Mesodermal cell (in vitro differentiated cells): ENCODE results near the gene RNF14.

Experiments
- H3K27ac ChIP-seq: 2 replicates; pipeline ENCODE4 v1.7.0; 2013; ENCODE audit warnings: mild to moderate bottlenecking, low read depth, low read length, moderate library complexity; ENCODE audit not compliant: severe bottlenecking
- H3K36me3 ChIP-seq: 2 replicates; pipeline ENCODE4 v1.7.1; 2013; ENCODE audit warnings: mild to moderate bottlenecking, low read length, moderate library complexity; ENCODE audit not compliant: control insufficient read depth, insufficient read depth
- H3K4me1 ChIP-seq: one replicate; pipeline ENCODE4 v1.7.1; 2013; ENCODE audit warnings: mild to moderate bottlenecking, low read length; ENCODE audit not compliant: insufficient read depth, control insufficient read depth, poor library complexity, severe bottlenecking
- H3K4me3 ChIP-seq: 2 replicates; pipeline ENCODE4 v1.7.0; 2013; ENCODE audit warnings: low read length, control low read depth, mild to moderate bottlenecking; ENCODE audit not compliant: insufficient read depth, poor library complexity, severe bottlenecking; ENCODE audit errors: extremely low read depth
- H3K9me3 ChIP-seq: 2 replicates; pipeline ENCODE4 v1.7.1; 2013; ENCODE audit warnings: mild to moderate bottlenecking, low read length, moderate library complexity; ENCODE audit not compliant: control insufficient read depth
- whole genome bisulfite sequencing, 2 experiments: methylation state at CpG; one replicate each; pipeline ENCODE4 v1.1.5; 2013; ENCODE audit warnings: missing lambda C conversion rate in 2 of 2; ENCODE audit not compliant: insufficient coverage in 2 of 2; 5-methylcytosine and 5-hydroxymethylcytosine counted together

The RNF14 gene

GRCh38 chr5:141933151-141933550 lies 35.8 kb upstream of the RNF14 start:
- 100% methylated on average over 7 of the region's 7 CpGs; no CpG with 5 or more reads in 1 of the 2 experiments for WGBS, 2 experiments
- no peaks in the 10 kb centered on the region for H3K4me1 ChIP-seq
- H3K4me3 ChIP-seq = no peak overlapping the region
- H3K36me3 ChIP-seq = peaks cover 86% of the 10 kb centered on the region
- no peak overlapping the region for H3K27ac ChIP-seq
- H3K9me3 ChIP-seq = no peaks in the 10 kb centered on the region

- 96 to 97% methylated on average over 9 to 10 of the region's 11 CpGs for WGBS, 2 experiments
- Histone ChIP-seq H3K9me3 (no peaks in the 10 kb centered on the region), H3K4me1 (no peaks in the 10 kb centered on the region), H3K4me3 (no peak overlapping the region), H3K27ac (no peak overlapping the region), H3K36me3 (peaks cover 85% of the 10 kb centered on the region)
Observed at GRCh38 chr5:141934099-141934844, 34.6 kb upstream of the RNF14 start.

GRCh38 chr5:141935538-141935937 lies 33.4 kb upstream of the RNF14 start:
- H3K9me3 ChIP-seq = no peaks in the 10 kb centered on the region
- 90 to 100% methylated on average over 2 of the region's 4 CpGs for WGBS, 2 experiments
- H3K4me3 ChIP-seq = no peak overlapping the region
- no peaks in the 10 kb centered on the region for H3K4me1 ChIP-seq
- no peak overlapping the region for H3K27ac ChIP-seq
- H3K36me3 ChIP-seq = peaks cover 85% of the 10 kb centered on the region

DNA sequence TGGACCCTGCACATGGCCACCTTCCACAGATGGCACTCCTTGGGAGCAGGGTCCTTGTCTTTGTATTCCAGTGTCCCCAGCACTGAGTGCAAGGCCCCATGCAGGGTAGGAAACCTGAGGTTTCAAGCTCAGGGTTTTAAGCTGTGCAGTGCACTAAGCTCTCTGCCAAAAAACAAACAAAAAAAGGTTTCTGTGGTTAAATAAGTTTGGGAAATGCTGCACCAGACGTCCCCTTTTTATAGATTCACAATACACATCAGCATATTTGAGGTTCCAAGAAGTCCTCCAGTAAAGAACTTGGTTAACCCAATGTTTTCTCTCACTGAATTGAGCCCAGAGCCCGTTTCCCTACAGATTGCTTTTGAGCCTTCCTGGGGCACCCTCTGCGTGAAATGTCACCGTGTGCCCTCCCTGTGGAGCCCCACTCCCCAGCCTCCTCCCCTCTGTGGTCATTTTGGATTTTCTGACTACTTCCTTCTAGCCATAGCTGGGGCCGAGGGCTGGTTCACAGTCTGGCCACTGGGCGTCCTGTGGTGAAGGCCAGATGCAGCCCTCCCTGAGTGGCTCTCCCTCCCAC lies 28.1 kb upstream of the RNF14 start:
- Histone ChIP-seq H3K36me3 (peaks cover 43% of the 10 kb centered on the region), H3K4me3 (no peak overlapping the region), H3K27ac (no peak overlapping the region), H3K4me1 (peaks cover 8% of the 10 kb centered on the region), H3K9me3 (no peaks in the 10 kb centered on the region)
- 80 to 82% methylated on average over 4 to 5 of the region's 6 CpGs for WGBS, 2 experiments

- Histone ChIP-seq H3K9me3 (no peaks in the 10 kb centered on the region), H3K27ac (no peak overlapping the region), H3K4me1 (peaks cover 8% of the 10 kb centered on the region), H3K36me3 (peaks cover 40% of the 10 kb centered on the region), H3K4me3 (no peak overlapping the region)
- 81 to 100% methylated on average over 2 to 3 of the region's 6 CpGs for WGBS, 2 experiments
Observed at GRCh38 chr5:141941307-141941706, 27.6 kb upstream of the RNF14 start.

GRCh38 chr5:141941779-141942178 lies 27.1 kb upstream of the RNF14 start:
- H3K4me3 ChIP-seq = no peak overlapping the region
- H3K4me1 ChIP-seq = peaks cover 8% of the 10 kb centered on the region
- no peaks in the 10 kb centered on the region for H3K9me3 ChIP-seq
- WGBS, 2 experiments = 80% methylated on average over 1 of the region's 6 CpGs; no CpG with 5 or more reads in 1 of the 2 experiments
- no peak overlapping the region for H3K27ac ChIP-seq
- peaks cover 35% of the 10 kb centered on the region for H3K36me3 ChIP-seq

DNA sequence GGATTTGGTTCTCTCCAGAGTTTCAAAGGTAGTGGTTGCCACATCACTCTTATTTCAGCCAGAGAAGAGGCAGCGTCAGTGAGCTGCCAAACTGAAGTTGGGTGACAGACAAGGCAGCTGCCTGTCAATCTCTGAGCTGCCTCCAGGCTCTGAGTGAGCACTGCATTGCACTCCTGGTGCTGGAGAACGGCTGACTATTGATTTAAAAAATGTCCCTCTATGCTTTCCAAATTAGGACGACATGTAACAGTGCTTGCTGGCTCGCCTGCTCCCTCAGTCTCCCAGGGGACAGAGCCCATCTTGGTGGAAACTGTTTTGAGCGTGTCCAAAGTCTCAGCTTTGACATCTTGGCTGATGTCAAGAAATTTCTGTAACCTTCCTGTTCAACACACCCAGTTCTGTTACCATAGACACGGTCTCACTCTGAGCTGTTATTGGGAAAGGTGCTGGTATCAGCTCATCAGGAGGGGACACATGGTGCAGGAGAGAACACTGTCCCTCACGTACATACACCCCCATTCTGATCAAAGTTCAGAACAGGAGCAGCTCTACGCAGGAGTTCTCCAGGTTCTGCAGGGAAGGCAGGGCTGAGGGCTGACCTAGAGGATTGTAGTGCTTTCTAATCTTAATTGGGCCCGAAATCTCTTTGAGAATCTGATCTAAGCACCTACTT lies 26.6 kb upstream of the RNF14 start:
- Histone ChIP-seq H3K4me1 (peaks cover 8% of the 10 kb centered on the region), H3K27ac (no peak overlapping the region), H3K36me3 (peaks cover 30% of the 10 kb centered on the region), H3K4me3 (no peak overlapping the region), H3K9me3 (no peaks in the 10 kb centered on the region)
- WGBS, 2 experiments = 88 to 97% methylated on average over 5 to 8 of the region's 9 CpGs

- Histone ChIP-seq H3K9me3 (no peaks in the 10 kb centered on the region), H3K36me3 (peaks cover 18% of the 10 kb centered on the region), H3K4me3 (no peak overlapping the region), H3K27ac (no peak overlapping the region), H3K4me1 (peaks cover 8% of the 10 kb centered on the region)
- 90 to 91% methylated on average over 6 to 7 of the region's 9 CpGs for WGBS, 2 experiments
Observed at GRCh38 chr5:141944076-141944475, 24.8 kb upstream of the RNF14 start.

GRCh38 chr5:141945511-141946051 lies 23.3 kb upstream of the RNF14 start:
- H3K4me3 ChIP-seq = no peak overlapping the region
- no peaks in the 10 kb centered on the region for H3K9me3 ChIP-seq
- peaks cover 3% of the 10 kb centered on the region for H3K36me3 ChIP-seq
- WGBS, 2 experiments = 58 to 71% methylated on average over 23 to 25 of the region's 25 CpGs
- H3K4me1 ChIP-seq = peaks cover 8% of the 10 kb centered on the region
- no peak overlapping the region for H3K27ac ChIP-seq

GRCh38 chr5:141947316-141947715 lies 21.6 kb upstream of the RNF14 start:
- Histone ChIP-seq H3K9me3 (no peaks in the 10 kb centered on the region), H3K36me3 (no peaks in the 10 kb centered on the region), H3K4me1 (peaks cover 11% of the 10 kb centered on the region), H3K27ac (no peak overlapping the region), H3K4me3 (no peak overlapping the region)
- WGBS, 2 experiments = 89 to 92% methylated on average over 2 to 3 of the region's 4 CpGs
